Type B pancreatic cell (in vitro differentiated cells): ENCODE data around the gene TMPRSS7. TPM values are rescaled to one million over a fixed set of nuclear protein-coding genes. Genes with fewer than 3 reads are reported as not detected.

Source experiments
- DNase-seq: peaks from one replicate; pipeline ENCODE4 v3.0.0; 2021; ENCODE audit warnings: mixed read lengths; ENCODE audit not compliant: unreplicated experiment; ENCODE audit errors: extremely low spot score
- H3K27ac Mint-ChIP-seq: 2 replicates; pipeline ENCODE4 v1.8.0; 2021; ENCODE audit warnings: mild to moderate bottlenecking, mixed read lengths
- H3K27me3 Mint-ChIP-seq: 2 replicates; pipeline ENCODE4 v1.8.0; 2021; ENCODE audit warnings: mixed read lengths
- H3K36me3 Mint-ChIP-seq: 2 replicates; pipeline ENCODE4 v1.8.0; 2021; ENCODE audit warnings: mixed read lengths
- H3K4me1 Mint-ChIP-seq: one replicate; pipeline ENCODE4 v1.8.0; 2021; ENCODE audit warnings: mixed read lengths; ENCODE audit not compliant: unreplicated experiment
- H3K4me3 Mint-ChIP-seq: 2 replicates; pipeline ENCODE4 v1.8.0; 2021; ENCODE audit warnings: mild to moderate bottlenecking, mixed read lengths
- H3K9me3 Mint-ChIP-seq: 2 replicates; pipeline ENCODE4 v1.8.0; 2021; ENCODE audit warnings: mixed read lengths
- CTCF ChIP-seq: fragments of 200-600 bp; sonication (generic); conservative IDR thresholded peaks from 2 replicates; pipeline ENCODE4 v1.5.0; 2021; ENCODE audit warnings: antibody characterized with exemption, mild to moderate bottlenecking
- total RNA-seq: library from RNA; stranded (reverse); gene quantifications from 2 replicates; pipeline ENCODE4 v1.2.1, GENCODE V29; 2021; ENCODE audit warnings: low replicate concordance

TMPRSS7 gene
- total RNA-seq, 1 donor from 2014 or later, result 0.48 TPM

- H3K9me3 Mint-ChIP-seq, result no peaks in the 10 kb centered on the region
- H3K36me3 Mint-ChIP-seq, result no peaks in the 10 kb centered on the region
- H3K27me3 Mint-ChIP-seq, result no peaks in the 10 kb centered on the region
- H3K4me3 Mint-ChIP-seq, result no peak overlapping the region
- peaks cover 32% of the 10 kb centered on the region for H3K4me1 Mint-ChIP-seq
- TF ChIP-seq CTCF, result no peak
- no peak overlapping the region for H3K27ac Mint-ChIP-seq
- DNase-seq, result no peak
Measured at GRCh38 chr3:112123548-112123947, 89.0 kb downstream of the TMPRSS7 start.

- no peak for TF ChIP-seq CTCF
- H3K9me3 Mint-ChIP-seq, result no peaks in the 10 kb centered on the region
- DNase-seq, result no peak
- H3K27me3 Mint-ChIP-seq, result no peaks in the 10 kb centered on the region
- H3K4me3 Mint-ChIP-seq, result no peak overlapping the region
- peaks cover 42% of the 10 kb centered on the region for H3K4me1 Mint-ChIP-seq
- H3K36me3 Mint-ChIP-seq, result no peaks in the 10 kb centered on the region
- H3K27ac Mint-ChIP-seq, result no peak overlapping the region
Measured at GRCh38 chr3:112124907-112125607, 90.5 kb downstream of the TMPRSS7 start.

GRCh38 chr3:112126511-112126911 lies 92.0 kb downstream of the TMPRSS7 start:
- no peak for TF ChIP-seq CTCF
- DNase-seq, result no peak
- H3K27ac Mint-ChIP-seq, result peak overlapping the region; percentile 65
- no peaks in the 10 kb centered on the region for H3K27me3 Mint-ChIP-seq
- peak overlapping the region; percentile 55 for H3K4me3 Mint-ChIP-seq
- H3K9me3 Mint-ChIP-seq, result no peaks in the 10 kb centered on the region
- H3K36me3 Mint-ChIP-seq, result no peaks in the 10 kb centered on the region
- H3K4me1 Mint-ChIP-seq, result peaks cover 42% of the 10 kb centered on the region

GRCh38 chr3:112127522-112128494 lies 93.3 kb downstream of the TMPRSS7 start:
- TF ChIP-seq CTCF, result no peak
- no peak overlapping the region for H3K27ac Mint-ChIP-seq
- DNase-seq, result no peak
- no peaks in the 10 kb centered on the region for H3K9me3 Mint-ChIP-seq
- H3K4me3 Mint-ChIP-seq, result no peak overlapping the region
- H3K4me1 Mint-ChIP-seq, result peaks cover 42% of the 10 kb centered on the region
- no peaks in the 10 kb centered on the region for H3K36me3 Mint-ChIP-seq
- H3K27me3 Mint-ChIP-seq, result no peaks in the 10 kb centered on the region

- peak overlapping the region; percentile 83 for H3K27ac Mint-ChIP-seq
Measured at GRCh38 chr3:112128843-112129727, 94.5 kb downstream of the TMPRSS7 start.

More at GRCh38 chr3:112128843-112129727, 94.5 kb downstream of the TMPRSS7 start:
- no peak for DNase-seq
- no peaks in the 10 kb centered on the region for H3K9me3 Mint-ChIP-seq
- no peaks in the 10 kb centered on the region for H3K27me3 Mint-ChIP-seq
- H3K4me1 Mint-ChIP-seq, result peaks cover 42% of the 10 kb centered on the region
- H3K4me3 Mint-ChIP-seq, result peak overlapping the region; percentile 53
- H3K36me3 Mint-ChIP-seq, result no peaks in the 10 kb centered on the region
- no peak for TF ChIP-seq CTCF
